Activated CD8-positive, alpha-beta memory T cell treated with anti-CD3 and anti-CD28 coated beads, Interleukin-2, amount 50 U/mL, for 24 hours (primary cell): ENCODE data around the gene LTBP2.

ENCODE experiments used
- DNase-seq: peaks from one replicate; pipeline ENCODE4 v3.0.0-alpha.2; 2020; ENCODE audit errors: extremely low read depth

LTBP2 gene

GRCh38 chr14:74571901-74572725 is 39.9 kb downstream of the LTBP2 start:
- no peak for DNase-seq

GRCh38 chr14:74571441-74571841 is 40.6 kb downstream of the LTBP2 start:
- no peak for DNase-seq

- no peak for DNase-seq
Measured at GRCh38 chr14:74570696-74571095, 41.3 kb downstream of the LTBP2 start.

- DNase-seq = no peak
Measured at GRCh38 chr14:74569806-74570591, 42.0 kb downstream of the LTBP2 start.

GRCh38 chr14:74569387-74569786 is 42.6 kb downstream of the LTBP2 start:
- no peak for DNase-seq

GRCh38 chr14:74568911-74569310 is 43.1 kb downstream of the LTBP2 start:
- DNase-seq = no peak

- DNase-seq = no peak
Measured at GRCh38 chr14:74568380-74568649, 43.7 kb downstream of the LTBP2 start.

- DNase-seq = no peak
Measured at GRCh38 chr14:74567646-74568379, 44.2 kb downstream of the LTBP2 start.

- no peak for DNase-seq
Measured at GRCh38 chr14:74567219-74567618, 44.8 kb downstream of the LTBP2 start.

- DNase-seq = no peak
Measured at GRCh38 chr14:74566174-74567141, 45.6 kb downstream of the LTBP2 start.

- no peak for DNase-seq
Measured at GRCh38 chr14:74563586-74564159, 48.4 kb downstream of the LTBP2 start.

GRCh38 chr14:74563233-74563585 is 48.8 kb downstream of the LTBP2 start:
- DNase-seq = no peak

- no peak for DNase-seq
Measured at GRCh38 chr14:74562515-74563232, 49.4 kb downstream of the LTBP2 start.

- DNase-seq = no peak
Measured at GRCh38 chr14:74558655-74559054, 53.4 kb downstream of the LTBP2 start.

GRCh38 chr14:74557691-74558090 is 54.3 kb downstream of the LTBP2 start:
- no peak for DNase-seq

GRCh38 chr14:74555476-74556050 is 56.5 kb downstream of the LTBP2 start:
- no peak for DNase-seq

GRCh38 chr14:74554742-74555362 is 57.2 kb downstream of the LTBP2 start:
- no peak for DNase-seq

- DNase-seq = no peak
Measured at GRCh38 chr14:74552623-74553022, 59.4 kb downstream of the LTBP2 start.
